Left renal cortex interstitium (tissue), 4 donors: ENCODE results near the gene FBN1. TPM values are rescaled to one million over a fixed set of nuclear protein-coding genes. Genes with fewer than 3 reads are reported as not detected.
A peak's percentile ranks its signal among the peaks of the same experiment; 100 is the strongest.

Experiments
- DNase-seq, 4 donors: peaks; one replicate each; pipeline ENCODE4 v3.0.0-alpha.2; 2013; ENCODE audit warnings: low read depth in 4 of 4, low spot score in 2 of 4, missing footprints in 1 of 4
- polyA plus RNA-seq, 4 donors: library from polyadenylated mRNA; unstranded; fragments of 120-200 nt; gene quantifications; one replicate each; pipeline ENCODE4 v1.2.1, GENCODE V29; 2013; ENCODE audit not compliant: insufficient read length in 4 of 4

FBN1 gene
- polyA plus RNA-seq, 4 donors, result 70.2 to 118 (median 94.7) TPM

DNA sequence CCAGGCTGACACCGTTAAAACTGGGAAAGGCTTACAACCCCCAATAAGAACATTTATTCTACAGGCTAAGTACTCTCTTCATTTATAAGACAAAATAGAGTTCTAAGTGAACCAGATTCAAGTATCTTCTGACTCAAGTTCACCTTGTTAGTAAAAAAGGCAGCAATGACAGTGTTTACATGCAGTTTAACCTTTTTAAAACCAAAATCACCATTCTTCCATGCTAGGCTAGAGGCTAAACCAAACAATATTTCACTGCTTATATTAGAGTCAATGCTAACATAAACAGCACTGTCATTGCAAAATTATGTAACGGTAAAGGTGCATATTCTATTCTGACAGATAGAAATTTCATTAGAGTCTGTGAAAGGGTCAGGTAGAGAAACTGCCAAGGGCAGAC is 118.0 kb downstream of the FBN1 start:
- no peak for DNase-seq

- no peak for DNase-seq
These were observed 122.6 kb downstream of the FBN1 start for GRCh38 chr15:48522911-48523310.

DNA sequence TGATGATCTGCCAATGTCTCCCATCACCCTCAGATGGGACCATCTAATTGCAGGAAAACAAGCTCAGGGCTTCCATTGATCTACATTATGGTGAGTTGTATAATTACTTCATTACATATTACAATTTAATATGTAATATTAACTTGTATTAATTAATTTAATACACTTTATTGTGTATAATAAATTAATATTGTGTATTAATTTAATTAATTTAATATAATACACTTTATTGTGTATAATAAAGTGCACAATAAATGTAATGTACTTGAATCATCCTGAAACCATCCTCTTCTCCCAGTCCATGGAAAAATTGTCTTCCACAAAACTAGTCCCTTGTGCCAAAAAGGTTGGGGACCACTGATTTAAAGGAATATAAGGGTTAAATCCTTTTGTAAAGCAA is 123.4 kb downstream of the FBN1 start:
- no peak for DNase-seq

DNA sequence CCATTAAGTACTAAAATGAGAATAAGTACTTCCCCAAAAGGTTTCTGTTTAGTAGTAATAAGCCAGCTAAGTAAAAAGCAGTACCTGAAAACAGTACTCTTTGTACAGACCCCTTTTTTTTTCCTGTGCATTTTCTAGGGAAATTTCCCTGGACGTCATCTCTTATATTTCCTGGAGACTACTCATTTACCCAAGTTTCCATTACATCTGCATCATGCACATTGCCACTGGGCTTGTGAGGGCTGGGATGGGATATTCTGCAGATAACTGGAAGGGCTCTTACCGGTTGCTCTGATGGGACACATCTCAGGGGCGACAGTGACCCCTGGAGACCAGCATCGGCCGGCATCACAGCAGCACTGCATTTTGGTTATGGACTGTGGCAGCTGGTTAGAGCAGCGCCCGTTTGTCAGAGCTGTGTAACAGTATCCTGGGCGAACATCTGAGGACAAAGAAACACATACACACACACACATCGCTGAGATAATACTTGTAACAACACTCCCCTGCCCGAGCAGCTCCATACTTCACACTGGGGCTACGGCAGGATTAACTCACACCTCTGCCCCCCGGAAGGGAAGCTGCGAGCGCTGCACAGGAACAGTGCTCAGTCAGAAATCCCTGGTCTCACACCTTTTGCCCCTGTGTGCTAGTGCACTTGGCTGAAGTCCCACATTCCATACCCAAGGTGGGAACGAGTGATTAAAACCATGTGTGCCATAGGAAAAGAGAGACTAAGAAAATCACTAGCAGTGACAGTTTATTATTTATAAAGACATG is 124.9 kb downstream of the FBN1 start:
- DNase-seq, result no peak

DNA sequence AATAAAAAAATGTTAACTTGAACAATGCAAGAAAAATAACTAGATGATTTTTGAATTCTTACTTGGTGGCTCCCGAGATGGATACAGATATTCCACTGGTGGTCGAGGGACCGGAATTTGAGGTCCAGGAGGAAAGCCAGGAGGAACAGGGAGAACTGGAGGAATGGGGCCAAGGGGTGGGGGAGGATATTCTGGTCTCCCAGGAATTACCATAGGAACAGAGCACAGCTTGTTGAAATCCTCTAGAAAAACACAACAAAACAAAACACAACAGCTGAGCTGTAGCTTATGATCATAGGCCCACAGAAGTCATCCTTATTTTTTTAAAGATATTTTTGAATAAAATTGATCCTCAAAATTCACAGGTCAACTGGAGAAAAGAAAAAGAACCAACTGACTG is 129.4 kb downstream of the FBN1 start:
- no peak for DNase-seq

GRCh38 chr15:48515500-48515899 is 130.0 kb downstream of the FBN1 start:
- DNase-seq, result no peak

GRCh38 chr15:48514103-48514816 is 131.2 kb downstream of the FBN1 start:
- DNase-seq, result no peak

- no peak for DNase-seq
These were observed 134.5 kb downstream of the FBN1 start for GRCh38 chr15:48510976-48511375.

DNA sequence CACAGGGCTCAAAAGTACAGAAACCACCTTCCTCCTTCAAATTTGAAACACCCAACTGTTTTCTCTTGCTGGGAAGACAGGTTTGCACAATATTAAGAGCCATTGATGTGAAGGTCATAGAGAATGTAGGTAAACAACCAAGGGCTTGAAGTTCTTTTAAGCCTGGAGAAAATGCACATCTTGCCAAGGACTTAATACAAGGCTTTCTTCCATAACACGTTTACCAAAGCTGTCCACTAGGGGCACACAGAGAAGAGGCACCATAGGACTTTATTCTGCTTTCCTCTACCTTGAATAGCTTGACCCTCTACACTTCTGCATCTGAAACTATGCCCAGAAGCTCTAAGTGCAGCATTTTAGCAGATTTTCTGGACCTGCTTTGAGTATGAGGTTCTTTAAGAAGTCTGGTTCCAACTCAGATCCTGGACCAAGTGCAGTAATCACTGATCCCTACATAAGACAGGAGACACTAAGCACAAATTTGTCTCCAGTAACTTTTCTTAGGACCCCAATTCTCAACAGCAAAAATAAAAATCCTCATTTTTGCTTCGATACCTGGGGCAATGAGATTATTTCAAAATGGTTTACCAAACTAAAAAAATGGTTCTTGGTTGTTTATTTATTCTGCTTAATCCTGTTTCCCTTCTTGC is 138.0 kb downstream of the FBN1 start:
- peak in 1 of 4 donors; percentile 27 for DNase-seq

GRCh38 chr15:48505067-48505466 is 140.4 kb downstream of the FBN1 start:
- no peak for DNase-seq

GRCh38 chr15:48501208-48501607 is 144.3 kb downstream of the FBN1 start:
- DNase-seq, result no peak

DNA sequence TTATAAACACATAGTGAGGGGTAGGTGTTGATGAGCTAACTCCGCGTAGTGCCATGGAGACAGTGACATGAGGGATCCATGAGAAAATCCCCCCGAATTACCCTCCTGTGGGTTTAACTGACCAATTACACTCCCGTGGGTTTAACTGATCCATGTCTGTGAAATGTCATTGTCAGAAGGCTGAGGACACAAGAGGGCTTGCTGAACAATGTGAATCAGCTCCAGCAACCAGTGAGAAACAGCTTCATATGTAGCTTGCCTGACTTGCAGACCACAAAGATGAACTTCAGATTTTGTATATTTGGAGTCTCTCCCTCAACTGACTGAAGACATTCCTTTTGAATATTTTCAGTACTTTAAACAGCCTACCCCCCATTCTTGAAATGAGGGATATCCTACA is 144.9 kb downstream of the FBN1 start:
- DNase-seq, result no peak

DNA sequence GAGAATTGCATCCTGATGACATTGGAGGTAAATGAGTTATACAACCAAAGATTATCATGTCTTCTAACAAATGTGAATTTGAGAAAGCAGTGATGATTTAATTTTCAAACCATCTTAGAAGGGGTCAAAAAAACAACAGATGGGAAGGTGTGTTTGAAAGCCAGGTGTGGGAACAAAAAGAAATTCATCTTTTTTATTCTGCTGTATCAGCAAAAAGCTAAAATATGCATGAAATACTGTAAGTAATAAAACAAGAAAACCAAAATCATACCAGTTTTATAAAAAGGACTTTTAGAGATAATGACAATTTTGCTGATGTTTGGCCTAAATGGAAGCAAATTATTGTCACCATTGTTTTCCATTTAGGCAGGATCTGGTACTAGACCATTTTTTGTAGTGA is 145.5 kb downstream of the FBN1 start:
- DNase-seq, result no peak

DNA sequence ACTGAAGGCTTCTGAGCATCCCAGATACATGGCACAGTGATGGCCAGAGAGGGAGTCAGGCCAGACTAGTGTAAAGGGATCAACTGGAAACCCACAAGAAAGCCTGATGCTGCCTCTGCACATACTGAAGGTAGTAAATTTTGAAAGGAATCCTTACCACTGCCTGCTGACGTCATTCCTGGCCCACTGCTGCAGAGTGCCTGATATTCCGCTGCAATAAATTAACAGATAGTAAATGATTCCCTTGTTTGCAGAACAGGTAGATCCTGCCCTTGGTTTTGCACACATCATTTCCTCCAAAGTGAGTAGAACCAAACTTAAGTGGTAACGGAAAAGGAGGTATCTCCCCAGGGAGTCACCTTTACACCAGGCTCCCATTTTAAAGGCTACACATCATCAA is 146.7 kb downstream of the FBN1 start:
- no peak for DNase-seq

GRCh38 chr15:48494631-48495030 is 150.9 kb downstream of the FBN1 start:
- DNase-seq, result no peak

- no peak for DNase-seq
These were observed 151.7 kb downstream of the FBN1 start for GRCh38 chr15:48493763-48494225.

DNA sequence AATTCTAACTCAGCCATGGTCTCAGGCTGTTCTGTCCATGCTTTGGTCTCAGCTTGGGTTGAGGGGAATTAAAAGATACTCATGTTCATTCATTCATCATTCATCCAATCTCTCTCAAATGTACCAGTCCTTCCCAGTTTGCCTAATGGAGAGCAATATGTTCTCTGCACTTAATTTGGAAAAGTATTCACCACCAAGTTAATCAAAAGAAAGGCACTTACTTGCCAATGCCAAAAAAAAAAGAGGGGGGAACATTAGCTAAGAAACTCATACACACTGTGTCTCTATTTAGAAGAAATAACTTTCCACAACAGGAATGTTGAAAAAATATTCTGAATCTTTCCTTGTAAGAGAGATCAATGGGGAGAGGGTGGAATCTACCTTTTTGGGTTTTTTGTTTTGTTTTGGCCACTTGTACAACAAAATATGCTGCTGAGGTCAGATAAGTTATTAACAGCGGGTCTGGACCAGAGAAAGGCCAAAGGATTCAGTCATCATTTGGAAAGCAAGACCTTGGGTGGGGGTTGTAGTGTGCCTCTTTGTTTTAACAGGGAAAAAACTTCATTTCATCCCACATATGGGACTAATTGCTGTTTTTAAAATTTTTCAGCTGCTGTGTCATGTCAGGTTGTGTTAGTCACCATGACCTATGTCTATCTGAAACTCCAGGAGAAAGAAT is 152.3 kb downstream of the FBN1 start:
- no peak for DNase-seq

DNA sequence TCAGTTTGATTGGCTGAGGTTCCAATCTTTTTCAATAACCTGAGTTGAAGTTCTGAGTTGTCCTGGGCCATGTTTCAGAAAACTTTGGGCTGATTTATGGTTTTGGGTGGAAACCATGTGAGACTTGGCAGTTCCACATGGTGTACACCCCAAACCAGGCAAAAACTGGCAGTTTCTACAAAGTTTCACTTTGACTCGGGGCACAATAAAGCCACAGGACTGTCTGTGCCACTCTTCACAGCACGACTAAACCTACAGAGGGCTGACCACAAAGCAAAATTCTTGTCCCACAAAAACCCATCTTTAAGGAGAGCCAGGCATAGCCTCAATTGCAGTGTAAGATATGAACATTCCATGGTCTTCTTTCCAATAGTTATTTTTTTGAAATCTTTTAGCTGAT is 159.3 kb downstream of the FBN1 start:
- no peak for DNase-seq

GRCh38 chr15:48481802-48482201 is 163.7 kb downstream of the FBN1 start:
- DNase-seq, result no peak

- no peak for DNase-seq
These were observed 165.8 kb downstream of the FBN1 start for GRCh38 chr15:48479751-48480150.

DNA sequence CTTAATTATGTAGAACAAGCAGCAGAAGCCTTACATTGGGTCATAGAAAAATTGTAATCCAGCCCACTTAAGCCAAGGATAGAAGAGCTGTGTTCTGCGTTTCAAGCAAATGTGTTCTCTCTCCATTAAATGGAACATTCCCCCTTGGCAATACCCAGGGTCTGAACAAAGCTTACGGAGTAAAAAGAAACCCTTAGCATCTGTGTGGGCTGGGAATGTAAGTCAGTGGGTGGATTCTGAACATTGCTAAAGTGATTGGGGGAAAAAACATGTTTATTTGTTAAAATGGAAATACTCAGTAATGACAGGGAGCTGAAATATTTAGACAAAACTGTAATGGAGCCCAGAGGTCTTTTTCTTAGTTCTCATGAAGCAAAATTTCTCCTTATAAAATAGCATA is 166.9 kb downstream of the FBN1 start:
- DNase-seq, result no peak
